NCI-H2171 treated with DMSO at 0.1 percent for 48 hours (cell line): ENCODE measurements around the gene CPA4.

Experiments used
- DNase-seq: peaks from one replicate; lab custom pipeline; 2025; lab: John Stamatoyannopoulos, UW

The CPA4 gene

GRCh38 chr7:130345725-130346124, 52.8 kb downstream of the CPA4 start:
- no peak for DNase-seq

GRCh38 chr7:130346177-130346905, 53.4 kb downstream of the CPA4 start:
- no peak for DNase-seq

GRCh38 chr7:130346941-130347340, 54.0 kb downstream of the CPA4 start:
- DNase-seq, result no peak

DNA sequence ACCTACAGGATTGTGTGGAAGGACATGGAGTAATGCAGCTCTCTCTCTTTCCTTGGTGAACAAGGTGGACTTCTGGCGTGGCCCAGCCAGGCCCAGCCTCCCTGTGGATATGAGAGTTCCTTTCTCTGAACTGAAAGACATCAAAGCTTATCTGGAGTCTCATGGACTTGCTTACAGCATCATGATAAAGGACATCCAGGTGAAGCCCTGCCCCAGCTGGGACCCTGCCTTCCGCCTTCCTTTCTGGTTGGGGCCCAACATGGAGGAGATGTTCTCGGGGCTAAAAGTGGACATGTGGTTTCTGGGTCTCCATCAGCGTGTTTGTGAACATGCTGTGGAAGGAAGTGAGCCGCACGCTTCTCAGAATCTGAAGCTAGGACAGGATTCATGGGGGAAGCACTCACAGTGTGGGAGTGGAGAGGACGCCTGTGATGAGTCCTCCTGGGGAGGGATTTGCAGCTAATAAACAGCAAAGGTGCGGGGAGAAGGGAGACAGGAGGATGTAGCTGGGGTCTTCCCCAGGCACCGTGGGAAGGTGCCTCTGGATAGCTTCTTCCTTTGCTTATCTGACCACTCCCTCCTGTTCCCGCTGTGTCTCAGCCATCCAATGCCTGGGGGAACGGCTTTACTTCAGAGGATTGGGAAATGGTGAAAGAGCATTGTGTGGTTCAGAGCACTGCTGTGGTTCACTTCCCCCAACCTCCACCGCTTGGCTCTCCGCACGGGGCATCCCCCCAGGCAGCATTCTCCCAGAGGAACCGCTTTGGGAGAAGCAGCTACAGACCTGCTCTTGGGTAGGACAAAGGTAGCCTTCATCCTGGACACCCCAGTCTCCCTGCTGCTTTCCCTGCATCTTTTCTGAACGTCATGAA, 57.2 kb downstream of the CPA4 start:
- no peak for DNase-seq

DNA sequence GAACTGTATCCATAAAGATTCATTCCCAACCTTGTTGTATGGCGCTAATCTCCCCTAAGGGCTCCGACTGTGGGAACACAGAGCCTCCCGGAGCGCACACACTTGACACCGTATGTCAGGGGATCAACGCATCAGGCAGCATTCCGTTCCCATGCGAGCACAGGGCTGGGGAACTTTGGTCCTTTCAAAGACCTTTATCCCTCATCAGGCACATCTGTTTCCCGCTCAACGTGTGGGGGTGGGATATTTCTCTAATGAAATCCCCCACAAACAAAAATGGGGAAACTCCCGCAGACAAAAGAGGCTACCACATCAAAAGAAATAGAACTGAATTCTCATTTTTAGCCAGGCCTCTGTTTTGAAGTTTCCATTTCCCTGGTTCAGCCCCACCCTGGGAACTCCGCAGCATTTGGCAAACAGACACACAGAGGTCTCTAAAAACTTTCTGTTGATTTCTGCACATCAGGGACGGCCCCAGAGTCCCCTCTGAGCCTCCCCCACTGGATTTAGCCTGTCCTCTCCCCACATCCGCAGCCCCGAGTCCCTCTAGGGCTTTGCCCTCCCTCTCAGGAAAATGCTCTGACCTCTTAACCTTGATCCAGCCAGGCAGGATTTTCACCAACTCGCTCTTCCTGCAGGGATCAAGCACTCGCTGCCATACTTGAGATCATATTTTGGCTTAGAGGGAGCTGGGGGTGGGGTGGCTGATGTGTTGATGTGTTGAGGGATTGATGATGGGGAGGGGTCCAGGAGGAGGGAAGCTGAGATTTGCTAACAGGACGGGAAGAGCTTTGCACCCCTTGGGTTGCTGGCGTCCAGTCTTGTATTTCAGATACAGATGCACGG, 58.2 kb downstream of the CPA4 start:
- no peak for DNase-seq

GRCh38 chr7:130351791-130352090, 58.8 kb downstream of the CPA4 start:
- no peak for DNase-seq

- peak; percentile 75 for DNase-seq
These were observed 59.5 kb downstream of the CPA4 start for GRCh38 chr7:130352194-130353074.

DNA sequence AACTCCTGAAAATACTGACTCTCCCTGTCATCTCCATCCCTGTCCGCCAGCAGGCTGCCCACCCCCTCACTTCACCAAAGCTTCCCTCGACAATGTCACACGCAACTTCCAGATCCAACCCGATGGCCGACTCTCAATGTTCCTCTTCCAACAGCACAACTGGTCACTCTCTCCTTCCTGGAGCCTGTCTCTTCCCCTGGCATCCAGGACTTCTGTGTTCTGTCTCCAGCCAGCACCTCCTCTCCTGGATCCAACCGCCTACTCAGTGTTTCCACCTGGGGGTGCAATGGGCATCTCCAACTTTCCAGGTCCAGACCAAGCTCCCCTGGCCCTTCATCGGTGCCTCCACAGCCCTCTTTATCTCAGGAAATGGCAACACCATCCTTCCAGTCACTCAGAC, 60.2 kb downstream of the CPA4 start:
- DNase-seq, result no peak

GRCh38 chr7:130356121-130356875, 63.3 kb downstream of the CPA4 start:
- DNase-seq, result peak; percentile 80

DNA sequence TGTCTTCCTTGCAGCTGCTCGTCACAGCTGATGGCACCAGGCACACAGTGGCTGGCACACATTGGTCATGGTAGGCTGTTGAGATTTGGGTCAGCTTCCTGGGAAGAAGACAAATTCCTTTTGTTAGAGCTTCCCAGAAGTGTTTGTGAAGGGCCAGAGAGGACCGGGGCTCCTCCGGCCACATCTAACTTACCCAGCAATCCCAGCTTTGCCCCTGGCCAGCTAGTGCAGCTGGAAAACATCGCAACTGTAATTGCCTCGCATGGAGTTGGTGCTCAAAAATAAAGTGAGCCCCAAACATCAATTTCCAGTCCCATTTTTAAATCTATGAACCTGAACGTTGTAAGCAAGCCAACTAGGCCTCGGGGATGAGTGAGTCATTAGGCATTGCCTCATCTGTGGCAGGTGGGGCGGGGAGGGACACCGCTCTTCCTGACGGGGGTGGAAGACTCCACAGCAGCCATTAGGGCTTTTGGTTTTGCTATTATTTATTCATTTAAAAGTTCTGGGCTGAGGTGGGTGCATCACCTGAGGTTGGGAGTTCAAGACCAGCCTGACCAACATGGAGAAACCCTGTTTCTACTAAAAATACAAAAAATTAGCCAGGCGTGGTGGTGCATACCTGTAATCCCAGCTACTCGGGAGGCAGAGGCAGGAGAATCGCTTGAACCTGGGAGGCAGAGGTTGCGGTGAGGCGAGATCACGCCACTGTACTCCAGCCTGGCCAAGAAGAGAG, 64.1 kb downstream of the CPA4 start:
- DNase-seq, result no peak

DNA sequence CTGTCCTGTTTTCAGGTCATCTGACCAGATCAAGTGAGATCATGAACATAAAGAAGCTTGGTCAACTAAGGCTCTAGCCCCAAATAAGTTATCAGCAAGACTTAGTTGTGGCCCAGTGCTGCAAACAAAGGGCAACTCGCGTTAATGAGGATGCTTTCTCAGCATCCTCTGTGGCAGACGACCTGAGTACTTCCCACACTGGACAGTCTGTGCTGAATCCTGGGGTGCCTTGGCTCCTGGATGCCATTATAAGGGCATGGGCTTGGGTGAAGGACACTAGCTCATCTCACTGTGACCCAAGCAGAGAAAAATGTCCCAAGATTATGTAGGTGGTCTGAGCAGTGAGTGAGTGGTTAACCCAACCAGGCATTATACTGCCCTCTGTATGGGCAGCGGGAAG, 65.5 kb downstream of the CPA4 start:
- no peak for DNase-seq

- no peak for DNase-seq
These were observed 66.4 kb downstream of the CPA4 start for GRCh38 chr7:130359276-130359857.

GRCh38 chr7:130360518-130360917, 67.6 kb downstream of the CPA4 start:
- DNase-seq, result no peak

DNA sequence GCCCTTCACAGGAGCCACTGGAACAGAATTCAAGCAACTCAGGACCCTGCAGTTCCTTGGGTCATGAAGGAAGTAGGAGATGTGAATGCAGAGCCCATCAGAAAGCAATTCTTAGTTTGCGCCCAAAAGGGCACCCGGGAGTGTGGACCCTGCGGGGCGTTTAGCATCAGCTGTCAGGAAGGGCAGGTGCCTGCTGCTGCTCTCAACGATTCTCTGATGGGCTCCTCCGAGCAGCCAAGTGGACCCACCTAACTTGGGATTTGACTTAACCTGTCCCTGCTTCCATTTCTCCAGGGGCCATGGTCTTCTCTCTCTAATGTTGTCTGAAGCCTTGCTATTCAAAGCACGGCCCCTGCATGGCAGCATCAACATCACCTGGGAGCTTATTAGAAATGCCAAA, 68.7 kb downstream of the CPA4 start:
- DNase-seq, result no peak

- no peak for DNase-seq
These were observed 69.4 kb downstream of the CPA4 start for GRCh38 chr7:130362251-130362816.

- no peak for DNase-seq
These were observed 70.3 kb downstream of the CPA4 start for GRCh38 chr7:130363026-130363847.

DNA sequence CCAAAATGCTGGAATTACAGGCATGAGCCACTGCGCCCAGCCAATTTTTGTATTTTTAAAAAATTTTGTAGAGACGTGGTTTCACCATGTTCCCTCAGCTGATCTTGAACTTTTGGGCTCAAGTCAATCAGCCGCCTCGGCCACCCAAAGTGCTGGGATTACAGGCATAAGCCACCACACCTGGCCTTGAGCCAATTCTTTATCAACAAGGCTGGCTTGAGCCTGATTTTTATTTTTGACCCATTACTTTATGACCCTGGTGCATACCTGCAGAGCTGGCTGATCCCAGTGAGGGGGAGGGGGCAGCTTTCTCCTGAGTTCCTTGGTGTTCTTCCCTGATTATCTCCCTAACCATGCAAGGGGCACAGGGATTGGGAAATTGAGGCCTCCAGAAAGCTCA, 71.5 kb downstream of the CPA4 start:
- DNase-seq, result no peak

- DNase-seq, result no peak
These were observed 72.1 kb downstream of the CPA4 start for GRCh38 chr7:130365088-130365487.
